Erythroblast (primary cell): ENCODE measurements around the gene ACTL6A.
"Not testable (repeated sequence)": the region's sequence is repeated elsewhere in the genome, so short reads cannot be mapped to it uniquely, and the experiment has no call there.

Experiments used
- DNase-seq, 2 experiments: peaks; one replicate each; lab custom pipeline; 2025; lab: John Stamatoyannopoulos, UW
- GATA1 ChIP-seq: IDR thresholded peaks from 2 replicates; pipeline ENCODE4 v1.6.1; 2011; ENCODE audit warnings: low read depth, mild to moderate bottlenecking, control low read depth, low read length, moderate library complexity
- POLR2A ChIP-seq: IDR thresholded peaks from 2 replicates; pipeline ENCODE4 v1.6.1; 2011; ENCODE audit warnings: mild to moderate bottlenecking, low read length

ACTL6A gene

GRCh38 chr3:179562591-179563270 lies at the start of gene ACTL6A:
TSS of gene ACTL6A (plus strand) at chr3:179562926. CDS start at chr3:179563093, 167 bp downstream.
- TF ChIP-seq GATA1 (no peak), POLR2A (peak; percentile 90)
- DNase-seq = peak; percentile 99

GRCh38 chr3:179513862-179514261 lies 48.9 kb upstream of the ACTL6A start:
- TF ChIP-seq GATA1 (no peak), POLR2A (no peak)
- no peak for DNase-seq

- not testable (repeated sequence) for DNase-seq
Measured at GRCh38 chr3:179516461-179517251, 46.1 kb upstream of the ACTL6A start.

GRCh38 chr3:179526482-179526881 lies 36.2 kb upstream of the ACTL6A start:
- TF ChIP-seq GATA1 = no peak
- no peak for DNase-seq

- no peak for DNase-seq
- TF ChIP-seq GATA1 (no peak), POLR2A (no peak)
Measured at GRCh38 chr3:179526989-179527391, 35.7 kb upstream of the ACTL6A start.

DNA sequence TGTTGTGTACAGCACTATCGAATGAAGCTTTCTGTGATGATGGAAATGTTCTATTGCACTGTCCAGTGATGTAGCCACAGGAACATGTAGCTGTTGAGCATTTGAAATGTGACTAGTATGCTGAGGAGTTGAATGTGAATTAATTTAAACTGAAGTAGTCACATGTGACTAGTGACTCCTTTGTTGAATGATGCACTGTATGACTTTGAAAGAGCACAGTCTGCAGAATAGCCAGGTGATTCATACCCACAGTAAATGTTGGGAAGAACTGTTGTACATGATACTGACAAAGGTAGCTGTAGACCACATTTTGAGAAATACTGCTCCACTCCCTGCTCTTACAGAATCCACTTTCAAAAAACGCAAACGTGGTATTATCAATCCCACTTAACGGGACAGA lies 34.0 kb upstream of the ACTL6A start:
- TF ChIP-seq GATA1 (no peak), POLR2A (no peak)
- no peak for DNase-seq

DNA sequence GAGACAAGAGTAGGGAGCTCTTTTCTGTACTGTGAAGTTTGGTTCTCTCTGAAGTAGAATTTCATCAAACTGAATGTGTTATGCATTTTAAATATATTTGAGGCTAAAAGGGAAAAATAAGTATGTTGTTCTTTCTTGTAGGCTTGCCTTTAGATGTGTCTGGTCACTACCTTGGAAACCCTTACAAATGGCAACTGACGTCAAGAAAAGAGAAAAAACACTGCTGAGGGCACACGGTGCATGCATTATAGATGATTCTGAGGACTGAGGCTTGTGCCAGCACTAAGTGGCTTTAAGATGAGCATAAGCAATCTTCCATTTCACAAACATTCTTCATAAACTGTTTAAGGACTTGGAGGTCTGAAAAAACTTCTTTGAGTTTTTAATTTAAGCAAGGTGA lies 31.1 kb upstream of the ACTL6A start:
- TF ChIP-seq POLR2A (no peak), GATA1 (no peak)
- DNase-seq = no peak

- no peak for DNase-seq
- no peak for TF ChIP-seq POLR2A
- no peak for TF ChIP-seq GATA1
Measured at GRCh38 chr3:179533274-179533673, 29.5 kb upstream of the ACTL6A start.

- DNase-seq = no peak
- TF ChIP-seq POLR2A (no peak), GATA1 (no peak)
Measured at GRCh38 chr3:179536256-179536655, 26.5 kb upstream of the ACTL6A start.

- DNase-seq = no peak
- TF ChIP-seq POLR2A (no peak), GATA1 (no peak)
Measured at GRCh38 chr3:179541094-179541493, 21.6 kb upstream of the ACTL6A start.

GRCh38 chr3:179541596-179541995 lies 21.1 kb upstream of the ACTL6A start:
- DNase-seq = no peak
- TF ChIP-seq GATA1 = no peak
- TF ChIP-seq POLR2A = no peak

- TF ChIP-seq POLR2A (no peak), GATA1 (no peak)
Measured at GRCh38 chr3:179542375-179542774, 20.4 kb upstream of the ACTL6A start.

GRCh38 chr3:179544981-179545645 lies 17.6 kb upstream of the ACTL6A start:
- no peak for DNase-seq
- TF ChIP-seq POLR2A (no peak), GATA1 (no peak)

More at GRCh38 chr3:179542375-179542774, 20.4 kb upstream of the ACTL6A start:
- DNase-seq = no peak

DNA sequence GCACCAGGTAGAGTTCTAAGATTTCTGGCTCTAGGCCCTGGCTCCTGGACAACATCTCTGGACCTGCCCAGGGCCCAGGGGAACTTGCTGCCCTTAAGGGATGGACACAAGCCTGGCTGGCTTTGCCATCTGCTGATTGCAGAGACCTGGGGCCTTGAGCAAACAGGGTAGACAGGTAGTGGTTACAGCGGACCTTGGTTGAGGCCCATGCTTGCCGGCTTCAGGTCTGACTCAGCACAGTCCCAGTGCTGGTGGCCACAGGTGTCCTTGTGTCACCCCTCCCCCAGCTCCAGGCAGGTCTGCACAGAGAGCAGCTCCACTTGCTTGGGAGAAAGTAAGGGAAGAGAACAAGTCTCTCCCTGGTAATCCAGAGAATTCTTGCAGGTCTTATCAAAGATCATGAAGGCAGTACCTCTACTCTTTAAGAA lies 15.9 kb upstream of the ACTL6A start:
- no peak for DNase-seq
- TF ChIP-seq POLR2A (no peak), GATA1 (no peak)
